AG04449 (cell line): Measurements from ENCODE around the gene UBE2E1.

Experiments
- CTCF ChIA-PET: fragments of 350-600 bp; formaldehyde crosslinking; extraction: SDS; loops from one replicate; lab custom pipeline; 2021; ENCODE audit warnings: antibody characterized with exemption; lab: Yijun Ruan, JAX
- POLR2A ChIA-PET: fragments of 400-600, 350-600 bp; formaldehyde crosslinking; extraction: SDS; loops from one replicate; lab custom pipeline; 2020; ENCODE audit warnings: antibody characterized with exemption, inconsistent platforms; lab: Yijun Ruan, JAX
- DNase-seq: peaks from one replicate; pipeline ENCODE4 v3.0.0-alpha.2; 2010; ENCODE audit warnings: low read depth, low spot score
- H3K4me3 ChIP-seq: 2 replicates; pipeline ENCODE4 v1.5.1; 2011; ENCODE audit warnings: low read depth, mild to moderate bottlenecking, control low read depth, low read length
- TF ChIP-seq, protein P1 (sequence below): IDR thresholded peaks from one replicate; pipeline ENCODE4 v1.5.1; 2011; ENCODE audit warnings: mild to moderate bottlenecking, moderate library complexity, low read length, control low read depth, inconsistent platforms; ENCODE audit not compliant: insufficient read depth; ENCODE audit errors: missing control alignments

Gene UBE2E1

DNA sequence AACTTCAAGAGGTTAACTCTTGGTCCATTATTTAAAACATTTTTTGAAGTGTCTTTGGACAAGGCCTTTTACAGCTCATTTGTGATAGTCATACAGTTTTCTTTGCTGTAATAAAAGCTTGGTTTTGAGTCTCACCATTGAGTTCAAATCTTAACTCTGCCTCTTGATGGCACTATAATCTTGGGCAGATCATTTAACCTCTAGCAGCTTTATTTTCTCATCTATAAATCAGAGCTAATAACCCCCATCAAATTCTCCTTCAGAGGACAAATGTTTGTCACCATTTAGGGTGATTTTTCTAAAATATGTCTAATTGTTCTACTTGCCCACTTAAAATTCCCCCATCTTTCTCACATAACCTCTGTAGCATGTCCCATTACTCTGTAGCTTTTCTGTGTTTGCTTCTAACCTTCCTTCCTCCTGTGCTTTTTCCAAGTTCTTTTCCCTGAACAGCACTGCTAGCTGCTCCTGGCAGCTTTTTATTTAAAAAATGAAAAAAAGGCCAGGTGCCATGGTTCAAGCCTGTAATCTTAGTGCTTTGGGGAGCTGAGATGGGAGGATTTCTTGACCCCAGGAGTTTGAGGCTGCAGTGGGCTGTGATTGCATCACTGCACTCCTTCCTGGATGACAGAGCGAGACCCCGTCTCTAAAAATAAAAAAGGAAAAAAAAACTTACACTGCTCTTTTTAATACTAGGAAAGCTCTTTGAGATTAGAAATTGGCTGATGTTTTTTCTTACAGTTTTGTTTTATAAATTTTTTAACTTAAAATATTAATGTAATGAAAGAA lies 28.5 kb downstream of the UBE2E1 start:
- POLR2A ChIA-PET = no interaction called here

DNA sequence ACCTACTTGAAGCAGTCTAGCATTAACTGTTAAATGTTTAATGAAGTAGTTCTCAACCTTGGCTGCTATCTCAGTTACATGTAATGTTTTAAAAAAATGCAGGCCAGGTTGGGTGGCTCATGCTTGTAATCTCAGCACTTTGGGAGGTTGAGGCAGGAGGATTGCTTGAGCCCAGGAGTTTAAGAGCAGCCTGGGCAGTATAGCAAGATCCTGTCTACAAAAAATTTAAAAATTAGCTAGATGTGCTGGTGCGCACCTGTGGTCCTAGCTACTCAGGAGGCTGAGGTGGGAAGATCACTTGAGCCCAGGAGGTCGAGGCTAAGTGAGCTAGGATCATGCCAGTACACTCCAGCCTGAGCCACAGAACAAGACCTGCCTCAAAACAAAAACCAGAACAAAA lies 29.3 kb downstream of the UBE2E1 start:
- POLR2A ChIA-PET = no interaction called here
- H3K4me3 ChIP-seq = no peak overlapping the region
- DNase-seq = no peak
- TF ChIP-seq, protein P1, sequence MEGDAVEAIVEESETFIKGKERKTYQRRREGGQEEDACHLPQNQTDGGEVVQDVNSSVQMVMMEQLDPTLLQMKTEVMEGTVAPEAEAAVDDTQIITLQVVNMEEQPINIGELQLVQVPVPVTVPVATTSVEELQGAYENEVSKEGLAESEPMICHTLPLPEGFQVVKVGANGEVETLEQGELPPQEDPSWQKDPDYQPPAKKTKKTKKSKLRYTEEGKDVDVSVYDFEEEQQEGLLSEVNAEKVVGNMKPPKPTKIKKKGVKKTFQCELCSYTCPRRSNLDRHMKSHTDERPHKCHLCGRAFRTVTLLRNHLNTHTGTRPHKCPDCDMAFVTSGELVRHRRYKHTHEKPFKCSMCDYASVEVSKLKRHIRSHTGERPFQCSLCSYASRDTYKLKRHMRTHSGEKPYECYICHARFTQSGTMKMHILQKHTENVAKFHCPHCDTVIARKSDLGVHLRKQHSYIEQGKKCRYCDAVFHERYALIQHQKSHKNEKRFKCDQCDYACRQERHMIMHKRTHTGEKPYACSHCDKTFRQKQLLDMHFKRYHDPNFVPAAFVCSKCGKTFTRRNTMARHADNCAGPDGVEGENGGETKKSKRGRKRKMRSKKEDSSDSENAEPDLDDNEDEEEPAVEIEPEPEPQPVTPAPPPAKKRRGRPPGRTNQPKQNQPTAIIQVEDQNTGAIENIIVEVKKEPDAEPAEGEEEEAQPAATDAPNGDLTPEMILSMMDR = no peak
- CTCF ChIA-PET = interaction anchor here (0.7 to 1.6 kb wide), 5 partner anchors 8 to 60 kb away, joined by 3 to 6 read pairs (median 4); no protein-coding TSS in a partner anchor

More for the DNA sequence above, 28.5 kb downstream of the UBE2E1 start:
- CTCF ChIA-PET = interaction anchor here (0.7 to 1.7 kb wide), 12 partner anchors 9 to 641 kb away, joined by 3 to 8 read pairs (median 4); no protein-coding TSS in a partner anchor
- TF ChIP-seq, protein P1 = no peak
- no peak overlapping the region for H3K4me3 ChIP-seq
- no peak for DNase-seq

DNA sequence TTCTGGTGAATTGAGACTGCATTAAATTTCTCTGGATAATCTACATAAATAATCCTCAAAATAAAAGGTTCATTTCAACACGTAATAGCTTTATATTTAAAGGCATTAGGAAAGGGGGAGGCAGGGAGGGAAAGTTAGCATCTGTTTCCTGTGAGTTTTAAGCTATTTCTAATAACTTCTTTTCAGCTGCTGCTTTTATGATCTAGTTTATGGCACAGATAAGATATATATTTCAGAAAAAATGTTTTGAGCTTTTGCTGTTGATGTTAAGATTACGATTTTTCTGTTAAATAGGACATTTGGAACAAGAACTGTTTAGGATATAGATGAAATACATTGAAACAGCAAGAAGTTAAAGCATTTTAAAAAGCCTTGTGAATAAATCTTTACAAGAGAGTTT lies 30.0 kb downstream of the UBE2E1 start:
- ChIA-PET POLR2A (no interaction called here), CTCF (interaction anchor here (1.4 kb wide), 2 partner anchors 9 to 54 kb away, joined by 3 to 4 read pairs; no protein-coding TSS in a partner anchor)
- TF ChIP-seq, protein P1 = no peak
- H3K4me3 ChIP-seq = no peak overlapping the region
- DNase-seq = no peak

DNA sequence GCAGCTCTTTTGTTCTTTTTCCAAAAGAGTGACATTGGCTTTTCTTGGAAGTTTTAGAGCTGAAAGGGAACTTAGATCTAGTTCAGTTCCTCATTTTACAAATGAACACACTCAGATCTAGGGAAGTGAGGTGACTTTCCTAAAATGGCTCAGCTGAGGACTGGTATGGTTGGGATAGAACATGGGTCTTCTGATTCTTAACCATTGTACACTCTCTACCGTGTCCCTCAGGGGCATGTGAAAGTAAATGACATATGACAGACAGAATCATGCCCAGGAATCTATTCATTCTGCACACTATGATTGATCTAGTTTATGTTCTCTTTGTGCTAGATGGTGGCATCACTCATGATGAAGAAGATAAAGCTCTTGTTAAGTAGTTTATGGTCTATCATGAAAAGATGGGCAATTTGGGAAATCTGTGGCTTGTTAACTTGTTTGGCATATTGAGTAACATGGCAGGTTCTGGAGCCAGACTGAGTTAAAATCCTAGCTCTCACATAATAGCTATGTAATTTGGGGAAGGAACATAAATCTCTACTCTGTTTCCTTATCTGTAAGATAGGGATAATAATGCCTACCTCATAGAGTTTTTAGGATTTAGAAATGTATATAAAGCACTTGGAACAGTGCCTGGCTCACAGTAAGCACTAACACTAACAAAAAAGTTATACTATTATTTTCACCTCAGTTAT lies 30.9 kb downstream of the UBE2E1 start:
- no peak for DNase-seq
- CTCF ChIA-PET = interaction anchor here (1.1 to 1.6 kb wide), 4 partner anchors 9 to 160 kb away, joined by 3 to 4 read pairs (median 4); no protein-coding TSS in a partner anchor
- no peak overlapping the region for H3K4me3 ChIP-seq
- TF ChIP-seq, protein P1 = no peak
- POLR2A ChIA-PET = no interaction called here

DNA sequence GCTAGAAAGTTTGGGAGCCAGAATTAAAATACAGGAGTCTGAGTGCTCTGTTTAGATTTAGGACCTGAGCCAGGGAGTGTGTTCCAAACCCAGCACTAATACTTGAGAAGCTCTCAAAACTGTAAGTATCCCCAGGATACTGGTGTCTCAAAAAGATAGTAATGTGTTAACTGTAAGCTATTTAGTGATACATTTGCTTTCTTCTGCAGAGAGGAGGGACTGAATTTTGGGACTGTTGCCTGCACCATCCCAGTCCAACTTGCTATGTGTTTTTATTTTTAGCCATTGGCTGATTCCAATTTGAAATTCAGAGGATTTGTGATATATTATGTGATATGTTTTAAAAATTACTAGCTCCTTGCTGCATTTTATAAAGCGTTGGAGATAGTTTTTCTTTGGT lies 31.5 kb downstream of the UBE2E1 start:
- H3K4me3 ChIP-seq = no peak overlapping the region
- DNase-seq = no peak
- ChIA-PET CTCF (interaction anchor here (1.1 to 1.6 kb wide), 2 partner anchors 25 to 159 kb away, joined by 3 to 4 read pairs; no protein-coding TSS in a partner anchor), POLR2A (no interaction called here)
- TF ChIP-seq, protein P1 = no peak

DNA sequence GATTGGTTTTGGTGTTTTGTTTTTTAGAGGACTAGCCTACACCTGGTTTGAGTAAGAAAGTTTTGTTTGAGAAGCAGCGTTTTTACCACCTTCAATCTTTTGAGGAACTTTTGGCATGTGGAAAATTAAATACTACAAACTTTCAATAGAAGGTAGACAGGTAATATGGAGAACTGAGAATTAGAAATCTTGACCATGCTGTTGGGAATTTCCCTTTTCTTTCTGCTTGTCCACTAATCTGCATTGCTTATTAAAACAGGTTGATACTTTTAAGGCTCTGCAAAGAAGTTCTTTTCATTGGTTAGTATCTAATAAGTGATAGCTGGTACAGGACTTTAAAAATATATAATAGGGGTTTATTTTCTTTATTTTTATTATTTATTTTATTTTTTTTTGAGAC lies 31.9 kb downstream of the UBE2E1 start:
- no peak overlapping the region for H3K4me3 ChIP-seq
- ChIA-PET CTCF (interaction anchor here (1.1 to 1.6 kb wide), 2 partner anchors 25 to 159 kb away, joined by 3 to 4 read pairs; no protein-coding TSS in a partner anchor), POLR2A (no interaction called here)
- no peak for DNase-seq
- TF ChIP-seq, protein P1 = no peak
